ENCODE measurements around the gene ARHGEF16.

ARHGEF16 gene

GRCh38 chr1:3456964-3457909 is 2.8 kb downstream of the ARHGEF16 start:
- DNase-seq (ENCODE audit: low spot score), result no peak

DNA sequence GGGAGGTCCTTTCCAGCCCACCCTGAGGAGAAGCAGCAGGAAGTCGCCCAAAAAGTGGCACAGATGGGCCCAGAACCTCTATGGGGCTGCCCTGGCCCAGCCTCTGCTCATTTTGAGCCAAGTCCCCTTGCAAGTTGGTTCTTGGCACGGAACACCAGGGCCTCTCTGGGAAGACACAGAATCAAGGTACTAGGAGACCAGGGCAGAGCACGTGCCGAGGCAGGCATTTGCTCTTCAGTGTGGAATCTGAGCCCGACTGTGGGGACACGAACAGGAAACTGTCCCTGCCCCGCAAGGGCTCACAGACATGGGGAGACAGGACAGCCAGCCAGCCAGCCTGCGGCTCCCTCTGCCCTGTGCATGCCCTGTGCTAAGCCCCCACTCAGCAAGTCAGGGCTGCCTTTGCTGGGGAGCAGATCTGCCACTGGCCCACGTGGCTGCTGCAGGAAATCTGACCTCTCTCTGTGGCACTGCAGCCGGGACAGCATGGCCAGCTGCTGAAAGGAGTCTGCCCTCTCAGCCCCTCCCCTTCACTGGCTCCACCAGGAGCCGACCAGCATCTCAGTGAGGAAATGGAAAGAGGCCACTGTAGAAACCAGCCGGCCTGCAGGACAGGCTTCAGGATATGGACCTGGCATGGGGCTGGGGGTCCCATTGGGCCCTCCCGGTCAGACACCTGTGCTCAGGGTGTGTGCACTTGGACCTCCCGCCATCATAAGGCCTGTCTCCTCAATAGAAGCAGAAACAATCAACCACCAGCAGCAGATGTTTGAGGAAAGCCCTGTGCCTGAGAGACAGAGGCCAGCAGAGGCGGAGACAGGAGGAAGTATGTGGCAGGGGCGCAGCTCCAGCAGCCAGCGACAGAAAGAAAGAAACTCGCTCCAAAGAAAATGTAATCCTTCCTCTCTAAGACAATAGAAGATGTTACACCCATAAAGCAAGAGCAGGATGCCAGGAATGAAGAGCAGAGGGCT is 3.7 kb downstream of the ARHGEF16 start:
- DNase-seq (ENCODE audit: low spot score), result peak; percentile 29

- no peak for DNase-seq (ENCODE audit: low spot score)
Measured at GRCh38 chr1:3459051-3459908, 4.8 kb downstream of the ARHGEF16 start.

DNA sequence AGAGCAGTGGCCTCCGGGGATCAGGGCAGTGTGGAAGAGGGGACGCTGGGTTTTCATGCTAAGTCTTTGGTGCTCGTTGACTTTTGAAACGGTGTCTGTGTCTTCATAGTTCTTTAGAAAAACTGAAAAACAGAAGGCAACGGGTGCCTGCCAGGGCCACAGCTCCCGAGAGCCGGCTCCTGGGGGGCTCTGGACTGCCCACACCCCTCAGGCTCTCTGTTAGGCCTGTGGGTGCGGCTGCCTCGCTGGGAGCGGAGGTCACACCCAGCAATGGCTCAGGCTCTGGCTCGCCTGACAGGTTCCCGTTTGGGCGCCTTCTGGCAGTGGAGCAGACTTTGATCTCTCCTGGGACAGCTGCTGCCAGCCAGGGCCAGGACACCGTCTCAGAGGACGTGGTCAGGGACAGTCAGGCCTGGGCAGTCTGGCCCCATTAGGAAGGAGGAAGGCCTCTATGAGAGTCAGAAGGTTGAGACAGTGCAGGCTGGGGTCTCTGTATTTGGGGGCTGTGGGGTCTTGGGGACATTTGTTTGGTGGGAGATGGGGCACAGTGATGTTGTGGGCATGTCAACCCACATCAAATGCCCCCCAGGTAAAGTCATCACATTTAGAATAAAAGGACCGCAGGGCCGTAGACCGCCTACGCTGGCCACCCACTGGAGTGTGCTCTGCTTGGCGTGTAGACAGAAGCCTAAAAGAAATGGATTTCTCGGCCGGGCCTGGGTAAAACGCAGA is 5.6 kb downstream of the ARHGEF16 start:
- no peak for DNase-seq (ENCODE audit: low spot score)

DNA sequence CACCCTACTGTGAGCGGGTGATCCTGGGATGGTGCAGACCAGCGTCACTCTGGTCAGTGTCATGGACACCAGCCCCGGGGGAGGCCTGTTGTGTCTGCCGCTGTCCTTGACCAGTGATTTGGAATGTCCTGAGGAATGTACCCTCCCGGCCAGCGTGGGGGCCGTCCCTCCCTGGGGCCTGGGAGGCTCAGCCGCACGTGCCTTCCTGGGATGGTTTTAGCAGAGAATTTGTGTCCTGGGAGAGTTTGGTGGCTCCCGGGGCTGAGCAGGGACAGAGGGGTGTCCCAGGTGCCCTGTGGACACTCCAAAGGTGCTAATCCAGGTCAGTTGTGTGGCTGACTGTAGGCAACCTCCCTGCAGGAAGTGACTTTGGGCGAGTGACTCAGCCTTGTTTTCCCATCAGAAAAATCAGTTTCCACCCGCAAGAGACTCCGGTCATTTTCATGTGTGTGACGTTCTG is 6.2 kb downstream of the ARHGEF16 start:
- no peak for DNase-seq (ENCODE audit: low spot score)

- DNase-seq (ENCODE audit: low spot score), result no peak
Measured at GRCh38 chr1:3461238-3461933, 6.9 kb downstream of the ARHGEF16 start.

DNA sequence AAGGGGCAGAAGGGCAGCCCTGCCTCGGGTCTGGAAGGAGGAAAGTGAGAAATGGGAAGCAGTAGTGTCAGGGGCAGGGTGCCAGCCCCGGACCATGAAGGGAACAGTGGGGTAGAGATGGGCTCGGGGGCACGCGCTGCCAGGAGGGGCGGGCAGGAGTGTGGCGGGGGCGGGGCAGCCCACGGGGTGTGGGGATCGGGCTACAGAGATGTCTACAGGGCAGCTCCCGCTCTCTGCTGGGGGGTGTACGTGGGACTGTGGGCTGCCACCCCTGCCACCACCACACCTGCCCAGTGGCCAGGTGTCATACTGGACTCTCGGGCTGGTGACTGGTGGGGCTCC is 7.4 kb downstream of the ARHGEF16 start:
- no peak for DNase-seq (ENCODE audit: low spot score)

DNA sequence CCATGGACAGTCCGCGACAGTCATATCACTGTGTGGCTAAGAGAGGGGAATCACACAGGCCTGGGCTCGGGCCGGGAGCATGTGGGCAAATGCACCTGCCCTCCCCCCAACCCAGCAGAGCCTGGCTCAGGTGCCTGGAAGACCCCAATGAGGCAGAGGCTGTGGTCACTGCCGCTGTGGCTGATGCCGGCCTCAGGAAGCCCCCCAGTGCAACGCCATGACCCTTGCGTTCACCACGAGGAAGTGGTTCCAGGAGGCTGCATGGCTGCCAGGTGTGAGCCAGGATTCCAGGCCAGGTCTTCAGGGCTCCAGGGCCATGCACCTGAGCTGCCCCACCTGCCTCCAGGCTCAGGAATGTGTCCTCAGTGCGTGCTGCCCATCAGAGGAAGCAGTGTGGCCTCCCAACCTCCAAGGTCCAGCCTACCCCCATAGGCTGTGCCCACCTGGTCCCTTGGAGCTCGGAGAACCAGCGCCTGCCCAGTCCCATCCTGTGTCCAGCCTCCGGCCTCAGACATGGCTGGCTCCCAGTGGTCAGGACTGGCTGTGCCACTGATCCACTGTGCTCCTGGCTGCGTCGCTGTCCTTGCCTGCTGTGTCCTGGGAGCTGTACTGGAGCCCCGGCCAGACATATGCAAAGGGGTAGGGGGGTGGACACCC is 8.0 kb downstream of the ARHGEF16 start:
- DNase-seq (ENCODE audit: low spot score), result no peak

GRCh38 chr1:3463013-3463385 is 8.5 kb downstream of the ARHGEF16 start:
- no peak for DNase-seq (ENCODE audit: low spot score)

- DNase-seq (ENCODE audit: low spot score), result no peak
Measured at GRCh38 chr1:3463408-3463863, 9.0 kb downstream of the ARHGEF16 start.

DNA sequence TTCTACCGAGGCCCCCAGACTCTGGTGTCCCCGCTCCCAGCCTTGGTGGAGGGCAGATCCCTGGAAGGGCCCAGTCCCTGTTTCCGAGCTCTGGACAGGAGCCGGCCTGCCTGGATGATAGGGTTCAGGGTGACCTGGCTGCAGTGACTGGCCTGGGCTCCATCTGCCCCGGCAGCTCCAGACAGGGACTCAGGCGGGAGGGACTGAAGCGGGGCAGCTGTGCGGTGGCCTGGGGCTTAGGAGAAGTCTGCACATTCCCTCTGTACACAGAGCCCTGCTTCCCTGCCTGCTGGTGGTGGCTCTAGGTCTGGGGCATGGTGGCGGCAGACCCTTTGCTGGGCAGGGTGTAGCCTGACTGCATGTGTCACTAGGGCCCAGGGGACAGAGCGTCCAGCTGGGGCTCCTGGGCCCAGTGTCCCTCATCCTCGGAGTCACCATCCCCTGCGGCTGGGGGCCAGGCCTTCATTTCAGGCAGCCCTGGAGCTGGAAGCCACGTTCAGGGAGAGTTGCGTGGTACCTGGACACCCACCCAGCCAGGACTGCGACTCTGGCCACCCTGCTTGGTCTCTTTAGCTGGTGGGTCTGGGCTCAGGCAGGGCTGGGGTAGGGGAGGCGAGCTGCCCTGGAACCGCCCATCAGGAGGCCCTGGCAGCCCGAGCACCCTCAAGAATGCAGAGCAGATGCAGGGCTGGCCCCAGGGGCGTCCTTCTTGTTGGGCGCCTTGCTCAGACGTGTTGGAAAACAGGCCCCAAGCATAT is 9.6 kb downstream of the ARHGEF16 start:
- DNase-seq (ENCODE audit: low spot score), result no peak

DNA sequence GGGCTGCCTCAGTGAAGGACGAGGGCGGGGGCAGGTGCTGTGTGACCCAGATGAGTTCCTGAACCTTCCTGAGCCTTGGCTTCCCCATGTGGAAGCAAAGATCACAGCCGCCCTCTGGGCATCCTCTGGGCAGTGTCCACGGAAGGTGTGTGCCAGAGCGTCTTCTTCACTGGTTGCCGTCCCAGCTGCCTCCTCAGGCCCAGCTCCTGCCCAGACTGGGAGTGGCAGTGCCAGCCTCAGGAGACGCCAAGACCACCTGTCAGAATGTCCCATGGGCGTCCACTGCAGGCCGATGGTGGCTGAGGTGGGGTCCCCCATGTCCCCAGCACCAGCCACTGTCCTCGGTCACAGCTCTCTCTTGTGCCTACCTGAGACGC is 10.2 kb downstream of the ARHGEF16 start:
- no peak for DNase-seq (ENCODE audit: low spot score)

DNA sequence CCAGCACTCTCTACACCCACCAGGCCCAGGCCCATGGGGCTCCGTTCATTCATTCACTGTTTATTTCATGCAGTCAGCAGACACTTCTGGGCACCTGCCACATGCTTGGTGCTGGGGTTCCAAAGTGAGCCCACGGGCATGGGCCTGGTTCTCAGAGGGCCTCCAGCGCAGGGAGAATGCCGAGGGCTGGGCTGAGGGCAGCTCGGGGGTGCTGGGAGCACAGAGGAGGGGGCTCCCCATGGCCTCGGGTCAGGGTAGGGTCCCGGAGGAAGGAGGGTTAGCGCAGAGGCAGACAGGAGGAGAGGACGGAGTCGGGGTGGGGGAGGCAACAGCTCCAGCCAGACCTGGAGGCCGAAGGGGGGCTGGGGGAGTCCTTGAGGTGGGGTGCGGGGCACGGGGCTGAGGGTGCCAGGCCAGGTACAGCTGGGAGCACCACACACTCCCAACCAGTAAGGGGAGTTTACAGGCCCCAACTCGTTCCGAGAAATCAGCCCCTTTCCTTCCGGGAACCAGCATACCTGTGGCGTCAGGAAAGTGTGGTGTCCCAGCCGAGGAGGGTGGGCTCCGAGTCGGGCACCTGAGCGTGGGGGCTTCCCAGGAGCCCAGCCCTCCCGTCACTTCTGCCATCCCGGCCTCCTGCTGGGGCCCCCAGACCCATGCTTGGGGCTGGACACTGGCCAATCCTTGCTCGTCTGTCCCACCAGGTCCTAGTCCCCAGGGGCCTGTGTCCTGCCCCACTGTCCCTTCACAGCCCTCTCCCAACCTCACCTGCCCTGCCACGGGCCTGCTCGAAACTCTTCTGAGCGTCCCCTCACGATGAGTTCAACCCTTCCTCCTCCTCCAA is 10.8 kb downstream of the ARHGEF16 start:
- DNase-seq (ENCODE audit: low spot score), result no peak

- DNase-seq (ENCODE audit: low spot score), result no peak
Measured at GRCh38 chr1:3465935-3466321, 11.5 kb downstream of the ARHGEF16 start.

DNA sequence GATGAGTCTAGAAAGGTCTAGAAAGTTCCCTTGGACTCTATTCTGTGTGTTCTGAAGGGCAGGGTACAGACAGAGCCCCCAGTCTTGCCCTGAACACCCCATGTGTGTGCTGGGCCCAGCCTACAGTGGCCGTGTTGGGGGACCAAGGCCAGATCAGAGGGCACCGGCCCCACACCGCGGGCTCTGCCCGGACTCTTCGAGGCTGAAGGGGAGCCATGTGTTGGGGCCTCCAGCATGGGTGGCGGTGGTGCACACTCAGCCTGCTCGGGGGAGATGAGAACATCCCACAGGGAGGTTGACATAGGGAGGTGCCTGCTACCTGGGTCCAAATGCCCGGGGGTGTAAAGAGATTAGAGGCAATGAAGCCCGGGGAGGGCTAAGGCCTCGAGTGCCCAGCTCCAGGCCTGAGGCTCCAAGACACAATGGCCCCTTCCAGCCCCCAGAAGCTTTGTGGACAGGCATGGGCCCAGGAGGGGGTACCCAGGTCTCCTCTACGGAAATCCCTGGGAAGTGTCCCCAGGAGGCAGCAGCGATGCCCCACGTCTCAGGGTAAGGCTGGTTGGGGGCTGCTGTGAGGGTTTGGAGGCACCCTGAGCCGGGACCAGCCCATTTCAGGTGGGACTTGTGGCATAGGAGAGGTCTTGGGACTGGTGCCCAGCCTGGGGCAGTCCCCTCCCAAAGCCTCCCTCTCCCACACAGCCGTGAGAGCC is 12.1 kb downstream of the ARHGEF16 start:
- no peak for DNase-seq (ENCODE audit: low spot score)

- no peak for DNase-seq (ENCODE audit: low spot score)
Measured at GRCh38 chr1:3467096-3468036, 12.9 kb downstream of the ARHGEF16 start.

All from putamen (tissue), 1 donor.